CD8-positive, alpha-beta memory T cell (primary cell): Measurements from ENCODE around the gene NRF1. TPM values are rescaled to one million over a fixed set of nuclear protein-coding genes. Genes with fewer than 3 reads are reported as not detected.
A peak's percentile ranks its signal among the peaks of the same experiment; 100 is the strongest.

Experiments used
- CTCF ChIA-PET: fragments of 350-600 bp; sonication (Branson Sonifier 250); formaldehyde crosslinking; loops from one replicate; lab custom pipeline; 2021; ENCODE audit warnings: antibody characterized with exemption; lab: Charles Lee
- POLR2A ChIA-PET: fragments of 350-600 bp; sonication (Branson Sonifier 250); formaldehyde crosslinking; loops from one replicate; lab custom pipeline; 2021; ENCODE audit warnings: antibody characterized with exemption; lab: Charles Lee
- DNase-seq, 5 donors: peaks; one replicate each; pipeline versions ENCODE4 v3.0.0 to v3.0.0-alpha.2; 2020 to 2022; ENCODE audit warnings: mixed read lengths in 1 of 5
- H3K27ac ChIP-seq: one replicate; pipeline ENCODE4 v1.7.0; 2013; ENCODE audit warnings: low read depth, mild to moderate bottlenecking, low read length, moderate library complexity
- H3K27me3 ChIP-seq: 2 replicates; pipeline ENCODE4 v1.7.0; 2013; ENCODE audit warnings: low read length, mild to moderate bottlenecking; ENCODE audit not compliant: insufficient read depth, poor library complexity, severe bottlenecking
- H3K36me3 ChIP-seq: 2 replicates; pipeline ENCODE4 v1.7.0; 2013; ENCODE audit warnings: mild to moderate bottlenecking, low read length, moderate library complexity; ENCODE audit not compliant: insufficient read depth
- H3K4me1 ChIP-seq: 2 replicates; pipeline ENCODE4 v1.7.0; 2013; ENCODE audit warnings: mild to moderate bottlenecking, low read length, moderate library complexity; ENCODE audit not compliant: insufficient read depth
- H3K4me3 ChIP-seq: 2 replicates; pipeline ENCODE4 v1.7.0; 2013; ENCODE audit warnings: mild to moderate bottlenecking, low read length
- H3K9me3 ChIP-seq: 2 replicates; pipeline ENCODE4 v1.7.0; 2013; ENCODE audit warnings: mild to moderate bottlenecking, low read length
- H3K27ac Mint-ChIP-seq, 8 donors: one replicate each; pipeline ENCODE4 v1.8.0; 2020 to 2021; ENCODE audit warnings: mixed read lengths in 8 of 8, mild to moderate bottlenecking in 6 of 8, inconsistent platforms in 3 of 8, moderate library complexity in 3 of 8
- H3K27me3 Mint-ChIP-seq, 2 donors: one replicate each; pipeline ENCODE4 v1.8.0; 2020 to 2021; ENCODE audit warnings: mixed read lengths in 2 of 2, mild to moderate bottlenecking in 1 of 2, moderate library complexity in 1 of 2
- H3K36me3 Mint-ChIP-seq, 3 donors: one replicate each; pipeline ENCODE4 v1.8.0; 2020 to 2021; ENCODE audit warnings: mixed read lengths in 3 of 3, inconsistent platforms in 1 of 3, mild to moderate bottlenecking in 1 of 3
- H3K4me1 Mint-ChIP-seq, 3 donors: one replicate each; pipeline ENCODE4 v1.8.0; 2020 to 2021; ENCODE audit warnings: mixed read lengths in 3 of 3, inconsistent platforms in 1 of 3, mild to moderate bottlenecking in 1 of 3
- H3K4me3 Mint-ChIP-seq, 7 donors: one replicate each; pipeline ENCODE4 v1.8.0; 2020 to 2021; ENCODE audit warnings: mixed read lengths in 7 of 7, mild to moderate bottlenecking in 6 of 7, moderate library complexity in 4 of 7, inconsistent platforms in 2 of 7
- H3K9me3 Mint-ChIP-seq, 5 donors: one replicate each; pipeline ENCODE4 v1.8.0; 2020 to 2022; ENCODE audit warnings: mixed read lengths in 5 of 5, mild to moderate bottlenecking in 3 of 5, moderate library complexity in 2 of 5, inconsistent platforms in 1 of 5
- polyA plus RNA-seq: library from polyadenylated mRNA; unstranded; fragments of 300-500 nt; fragmentation: Illumina TruSeq; gene quantifications from one replicate; pipeline ENCODE4 v1.2.3, GENCODE V29; 2021
- total RNA-seq, 2 experiments: library from RNA; stranded (reverse); gene quantifications; one replicate each; pipeline ENCODE4 v1.2.3, GENCODE V29; 2021

NRF1 gene
- total and polyA plus RNA-seq, 3 experiments from 2014 or later: 22.6 to 23.7 (median 23.3) TPM

- Mint-ChIP-seq H3K9me3 (no peaks in the 10 kb centered on the region), H3K36me3 (peaks cover 0 to 27% (median 2%) of the 10 kb centered on the region in 3 donors), H3K4me1 (peaks cover 29 to 50% (median 34%) of the 10 kb centered on the region in 3 donors), H3K27me3 (no peaks in the 10 kb centered on the region), H3K27ac (peak overlapping the region in 6 of 8 donors; percentile 10 to 99 (median 45)), H3K4me3 (peak overlapping the region in 1 of 7 donors; percentile 69)
- Histone ChIP-seq H3K9me3 (no peaks in the 10 kb centered on the region), H3K4me1 (peaks cover 11% of the 10 kb centered on the region), H3K36me3 (no peaks in the 10 kb centered on the region), H3K27me3 (no peaks in the 10 kb centered on the region), H3K4me3 (no peak overlapping the region), H3K27ac (no peak overlapping the region)
- DNase-seq: peak; percentile 9 to 56 (median 27)
- ChIA-PET POLR2A (no interaction called here), CTCF (interaction anchor here (0.6 to 1.5 kb wide), 8 partner anchors 9 to 240 kb away, joined by 3 to 4 read pairs (median 3); no protein-coding TSS in a partner anchor)
Observed at GRCh38 chr7:129607471-129608120, 3.9 kb upstream of the NRF1 start.

GRCh38 chr7:129609666-129610065 is 1.9 kb upstream of the NRF1 start:
- POLR2A ChIA-PET: no interaction called here
- H3K4me1 ChIP-seq: peaks cover 28% of the 10 kb centered on the region

DNA sequence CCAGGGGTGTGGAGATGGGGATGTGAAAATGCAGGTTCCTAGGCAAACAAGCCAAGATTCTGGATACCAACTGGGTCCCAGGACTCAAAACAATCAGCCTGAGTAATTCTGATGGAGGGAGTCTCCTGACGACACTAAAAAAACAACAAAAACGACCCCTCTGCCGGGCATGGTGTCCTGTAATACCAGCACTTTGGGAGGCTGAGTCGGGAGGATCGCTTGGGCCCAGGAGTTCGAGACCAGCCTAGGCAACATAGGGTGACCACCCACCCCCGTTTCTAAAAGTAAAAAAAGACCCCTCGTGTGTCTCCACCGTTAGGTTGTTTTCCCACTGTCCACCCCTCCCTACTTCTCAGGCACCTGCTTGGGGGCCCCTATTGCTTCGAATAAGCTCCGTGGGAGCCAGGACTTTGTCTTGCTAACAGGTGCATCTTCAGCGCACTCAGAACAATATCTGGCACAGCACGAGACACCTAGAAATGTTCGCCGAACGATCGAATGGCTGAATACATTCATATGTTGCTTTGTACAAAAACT is 743 bp upstream of the NRF1 start:
- peak overlapping the region; percentile 94 for H3K4me3 ChIP-seq
- ChIA-PET CTCF (interaction anchor here (2.4 kb wide), 1 partner anchor 8 kb away, joined by 8 read pairs; no protein-coding TSS in a partner anchor), POLR2A (interaction anchor here (0.6 to 0.8 kb wide), 3 partner anchors 13 to 1147 kb away, joined by 3 to 8 read pairs (median 5); no protein-coding TSS in a partner anchor)
- peak overlapping the region; percentile 85 to 99 (median 97) for H3K27ac Mint-ChIP-seq
- no peak for DNase-seq
- no peaks in the 10 kb centered on the region for H3K27me3 ChIP-seq
- H3K9me3 ChIP-seq: no peaks in the 10 kb centered on the region
- H3K27me3 Mint-ChIP-seq: no peaks in the 10 kb centered on the region
- peaks cover 48 to 77% (median 61%) of the 10 kb centered on the region in 3 donors for H3K4me1 Mint-ChIP-seq
- peaks cover 0 to 29% (median 2%) of the 10 kb centered on the region in 3 donors for H3K36me3 Mint-ChIP-seq
- no peaks in the 10 kb centered on the region for H3K36me3 ChIP-seq
- H3K4me3 Mint-ChIP-seq: peak overlapping the region; percentile 86 to 99 (median 93)
- H3K9me3 Mint-ChIP-seq: no peaks in the 10 kb centered on the region
- H3K27ac ChIP-seq: peak overlapping the region; percentile 88
- peaks cover 39% of the 10 kb centered on the region for H3K4me1 ChIP-seq

More at GRCh38 chr7:129609666-129610065, 1.9 kb upstream of the NRF1 start:
- peaks cover 0 to 29% (median 2%) of the 10 kb centered on the region in 3 donors for H3K36me3 Mint-ChIP-seq
- no peak overlapping the region for H3K27ac ChIP-seq
- no peaks in the 10 kb centered on the region for H3K27me3 Mint-ChIP-seq
- no peaks in the 10 kb centered on the region for H3K9me3 ChIP-seq
- no peaks in the 10 kb centered on the region for H3K27me3 ChIP-seq
- CTCF ChIA-PET: no interaction called here
- H3K4me3 Mint-ChIP-seq: peak overlapping the region; percentile 86 to 99 (median 93)
- peaks cover 40 to 66% (median 50%) of the 10 kb centered on the region in 3 donors for H3K4me1 Mint-ChIP-seq
- H3K9me3 Mint-ChIP-seq: no peaks in the 10 kb centered on the region
- H3K27ac Mint-ChIP-seq: peak overlapping the region; percentile 29 to 99 (median 86)
- no peaks in the 10 kb centered on the region for H3K36me3 ChIP-seq
- no peak for DNase-seq
- H3K4me3 ChIP-seq: no peak overlapping the region

GRCh38 chr7:129612112-129613015 is 844 bp downstream of the NRF1 start:
- ChIA-PET CTCF (interaction anchor here (0.7 to 3.1 kb wide), 14 partner anchors 8 to 245 kb away, joined by 3 to 15 read pairs (median 4); partner anchors contain the start of gene STRIP2), POLR2A (interaction anchor here (0.6 to 1.1 kb wide), 6 partner anchors 17 to 546 kb away, joined by 3 read pairs; no protein-coding TSS in a partner anchor)
- peaks cover 0 to 27% (median 0%) of the 10 kb centered on the region in 3 donors for H3K36me3 Mint-ChIP-seq
- Histone ChIP-seq H3K36me3 (no peaks in the 10 kb centered on the region), H3K9me3 (no peaks in the 10 kb centered on the region), H3K27me3 (no peaks in the 10 kb centered on the region), H3K4me1 (peaks cover 53% of the 10 kb centered on the region), H3K4me3 (peak overlapping the region; percentile 89), H3K27ac (peak overlapping the region; percentile 83)
- peaks cover 51 to 79% (median 67%) of the 10 kb centered on the region in 3 donors for H3K4me1 Mint-ChIP-seq
- peak overlapping the region; percentile 91 to 99 (median 98) for H3K4me3 Mint-ChIP-seq
- no peaks in the 10 kb centered on the region for H3K27me3 Mint-ChIP-seq
- peak; percentile 24 to 68 (median 38) for DNase-seq
- H3K9me3 Mint-ChIP-seq: no peaks in the 10 kb centered on the region
- peak overlapping the region; percentile 95 to 98 (median 97) for H3K27ac Mint-ChIP-seq

DNA sequence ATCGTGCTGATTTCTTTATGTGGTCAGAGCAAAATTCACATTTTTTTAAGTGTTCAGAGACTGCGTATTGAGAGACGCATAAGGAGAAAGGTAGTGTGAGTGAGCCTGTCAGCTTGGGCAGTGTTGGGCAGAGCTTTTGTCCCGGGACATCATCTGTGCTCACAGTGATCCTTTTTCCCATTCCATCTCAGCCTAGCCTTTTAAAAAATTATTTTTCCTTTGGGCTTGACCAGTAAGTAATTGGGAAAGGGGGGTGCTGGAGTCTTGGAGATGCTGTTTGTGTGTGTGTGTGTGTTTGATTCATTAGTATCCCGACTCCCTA is 1.5 kb downstream of the NRF1 start:
- Mint-ChIP-seq H3K36me3 (peaks cover 0 to 27% (median 0%) of the 10 kb centered on the region in 3 donors), H3K4me1 (peaks cover 55 to 83% (median 73%) of the 10 kb centered on the region in 3 donors), H3K9me3 (no peaks in the 10 kb centered on the region), H3K27ac (peak overlapping the region; percentile 95 to 98 (median 97)), H3K27me3 (no peaks in the 10 kb centered on the region), H3K4me3 (peak overlapping the region; percentile 91 to 99 (median 98))
- no peaks in the 10 kb centered on the region for H3K27me3 ChIP-seq
- peak overlapping the region; percentile 83 for H3K27ac ChIP-seq
- ChIA-PET CTCF (interaction anchor here (0.7 to 3.1 kb wide), 12 partner anchors 8 to 245 kb away, joined by 3 to 15 read pairs (median 4); partner anchors contain the start of gene STRIP2), POLR2A (interaction anchor here (0.6 to 1.1 kb wide), 3 partner anchors 212 to 547 kb away, joined by 3 read pairs; no protein-coding TSS in a partner anchor)
- H3K9me3 ChIP-seq: no peaks in the 10 kb centered on the region
- peaks cover 58% of the 10 kb centered on the region for H3K4me1 ChIP-seq
- no peaks in the 10 kb centered on the region for H3K36me3 ChIP-seq
- no peak for DNase-seq
- peak overlapping the region; percentile 89 for H3K4me3 ChIP-seq

GRCh38 chr7:129615018-129615417 is 3.5 kb downstream of the NRF1 start:
- Mint-ChIP-seq H3K9me3 (no peaks in the 10 kb centered on the region), H3K27ac (peak overlapping the region in 6 of 8 donors; percentile 14 to 93 (median 66)), H3K4me1 (peaks cover 62 to 85% (median 84%) of the 10 kb centered on the region in 3 donors), H3K4me3 (peak overlapping the region in 4 of 7 donors; percentile 24 to 85 (median 33)), H3K27me3 (no peaks in the 10 kb centered on the region), H3K36me3 (peaks cover 0 to 12% (median 1%) of the 10 kb centered on the region in 3 donors)
- ChIA-PET CTCF (interaction anchor here (1.2 to 3.1 kb wide), 2 partner anchors 12 to 17 kb away, joined by 3 to 15 read pairs; no protein-coding TSS in a partner anchor), POLR2A (interaction anchor here (0.8 kb wide), 1 partner anchor 245 kb away, joined by 3 read pairs; no protein-coding TSS in a partner anchor)
- H3K9me3 ChIP-seq: no peaks in the 10 kb centered on the region
- peaks cover 72% of the 10 kb centered on the region for H3K4me1 ChIP-seq
- no peaks in the 10 kb centered on the region for H3K36me3 ChIP-seq
- H3K27me3 ChIP-seq: no peaks in the 10 kb centered on the region
- H3K4me3 ChIP-seq: no peak overlapping the region
- no peak for DNase-seq
- H3K27ac ChIP-seq: no peak overlapping the region

- peak overlapping the region in 4 of 7 donors; percentile 0 to 18 (median 3) for H3K4me3 Mint-ChIP-seq
- Histone ChIP-seq H3K36me3 (no peaks in the 10 kb centered on the region), H3K9me3 (no peaks in the 10 kb centered on the region), H3K4me3 (no peak overlapping the region), H3K27me3 (no peaks in the 10 kb centered on the region), H3K4me1 (peaks cover 64% of the 10 kb centered on the region), H3K27ac (no peak overlapping the region)
- H3K27ac Mint-ChIP-seq: peak overlapping the region in 4 of 8 donors; percentile 30 to 71 (median 54)
- H3K27me3 Mint-ChIP-seq: no peaks in the 10 kb centered on the region
- ChIA-PET CTCF (no interaction called here), POLR2A (interaction anchor here (0.6 kb wide), 1 partner anchor 383 kb away, joined by 5 read pairs; no protein-coding TSS in a partner anchor)
- H3K36me3 Mint-ChIP-seq: peaks cover 0 to 7% (median 1%) of the 10 kb centered on the region in 3 donors
- no peak for DNase-seq
- no peaks in the 10 kb centered on the region for H3K9me3 Mint-ChIP-seq
- H3K4me1 Mint-ChIP-seq: peaks cover 69 to 89% (median 88%) of the 10 kb centered on the region in 3 donors
Observed at GRCh38 chr7:129616530-129616929, 5.0 kb downstream of the NRF1 start.
